Activated naive CD8-positive, alpha-beta T cell treated with anti-CD3 and anti-CD28 coated beads for 36 hours (primary cell): ENCODE data around the gene UBA6. TPM values are rescaled to one million over a fixed set of nuclear protein-coding genes. Genes with fewer than 3 reads are reported as not detected.
"Not testable (repeated sequence)": the region's sequence is repeated elsewhere in the genome, so short reads cannot be mapped to it uniquely, and the experiment has no call there.

Source experiments
- DNase-seq: peaks from one replicate; pipeline ENCODE4 v3.0.0; 2021
- H3K27ac Mint-ChIP-seq: one replicate; pipeline ENCODE4 v1.8.0; 2022; ENCODE audit warnings: mild to moderate bottlenecking, moderate library complexity, mixed read lengths
- H3K27me3 Mint-ChIP-seq: one replicate; pipeline ENCODE4 v1.8.0; 2022; ENCODE audit warnings: mild to moderate bottlenecking, mixed read lengths
- H3K36me3 Mint-ChIP-seq: one replicate; pipeline ENCODE4 v1.8.0; 2021; ENCODE audit warnings: mild to moderate bottlenecking, mixed read lengths
- H3K4me1 Mint-ChIP-seq: one replicate; pipeline ENCODE4 v1.8.0; 2021; ENCODE audit warnings: mixed read lengths
- H3K4me3 Mint-ChIP-seq: one replicate; pipeline ENCODE4 v1.8.0; 2022; ENCODE audit warnings: mild to moderate bottlenecking, moderate library complexity, mixed read lengths
- H3K9me3 Mint-ChIP-seq: one replicate; pipeline ENCODE4 v1.8.0; 2022; ENCODE audit warnings: mixed read lengths
- total RNA-seq, 2 experiments: library from RNA; stranded (reverse); gene quantifications; one replicate each; pipeline ENCODE4 v1.2.3, GENCODE V29; 2021

The UBA6 gene
- 10 to 100 TPM; 74.4 to 85.6 TPM for total RNA-seq

DNA sequence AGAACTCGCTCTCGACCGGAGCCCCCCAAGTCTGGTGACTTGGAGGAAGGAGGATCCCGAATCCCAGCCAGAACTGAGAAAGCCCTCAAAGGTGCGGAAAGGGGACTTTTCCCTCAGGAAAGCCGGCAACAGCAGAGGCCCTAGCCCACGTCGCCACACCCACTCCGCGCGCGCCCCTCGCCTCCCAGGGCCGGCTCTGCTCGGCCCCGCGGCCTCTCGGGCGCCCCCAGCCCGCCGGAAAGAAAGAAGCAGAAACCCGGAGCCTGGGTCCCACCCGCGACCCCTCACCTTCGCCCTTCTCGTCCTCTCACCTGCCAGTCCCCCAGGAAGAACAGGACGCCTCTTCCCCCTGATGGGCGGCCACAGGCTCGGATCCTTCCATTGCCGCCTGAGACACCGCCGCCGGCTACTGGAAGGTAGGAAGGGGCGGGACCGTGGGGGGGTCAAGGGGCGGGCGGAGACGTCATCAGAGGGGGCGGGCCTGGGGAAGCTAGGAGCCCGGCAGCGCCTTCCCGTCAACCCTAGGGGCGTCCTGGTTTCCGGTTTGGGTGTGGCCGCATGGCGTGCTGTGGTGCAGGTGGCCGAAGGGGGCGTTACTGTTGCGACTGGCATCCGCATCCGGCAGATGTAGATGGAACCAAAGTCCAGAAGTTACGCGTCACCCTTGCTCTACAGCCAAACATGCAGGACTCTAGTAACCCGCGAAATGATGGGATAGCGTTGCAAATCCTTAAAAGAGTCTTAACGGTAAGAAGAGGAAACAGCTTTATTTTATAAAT lies at the start of gene UBA6:
TSS of gene UBA6 (minus strand) at position 418 of the 779 bp plus-strand sequence. CDS start at position 382, 36 bp downstream.
- Mint-ChIP-seq H3K9me3 (peaks cover 7% of the 10 kb centered on the region), H3K36me3 (peaks cover 43% of the 10 kb centered on the region), H3K4me3 (peak within 1 kb of the TSS; percentile 98), H3K4me1 (peaks cover 50% of the 10 kb centered on the region), H3K27ac (peak within 1 kb of the TSS; percentile 98), H3K27me3 (no peaks in the 10 kb centered on the region)
- DNase-seq = peak; percentile 93

DNA sequence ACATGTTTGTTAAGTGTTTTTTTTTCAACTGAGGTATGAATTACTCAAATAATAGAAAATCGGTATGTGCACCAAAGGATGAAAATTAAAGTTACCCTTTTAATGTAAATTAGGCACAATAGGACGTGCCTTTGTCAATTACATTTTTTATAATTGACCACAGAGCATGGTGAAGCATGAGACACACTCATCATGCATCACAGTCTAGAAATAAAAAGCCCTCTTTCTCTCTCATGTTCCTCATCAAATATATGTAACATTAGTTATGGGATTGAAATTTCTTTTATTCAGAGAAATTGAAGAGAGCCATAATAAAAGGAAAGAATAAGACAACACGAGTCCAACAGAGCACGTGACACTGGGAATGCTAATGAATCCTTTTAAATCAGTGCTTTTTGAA lies 49.7 kb upstream of the UBA6 start:
- no peak for DNase-seq
- Mint-ChIP-seq H3K4me3 (no peak overlapping the region), H3K27ac (no peak overlapping the region), H3K27me3 (no peaks in the 10 kb centered on the region), H3K9me3 (no peaks in the 10 kb centered on the region), H3K4me1 (peaks cover 8% of the 10 kb centered on the region), H3K36me3 (no peaks in the 10 kb centered on the region)

DNA sequence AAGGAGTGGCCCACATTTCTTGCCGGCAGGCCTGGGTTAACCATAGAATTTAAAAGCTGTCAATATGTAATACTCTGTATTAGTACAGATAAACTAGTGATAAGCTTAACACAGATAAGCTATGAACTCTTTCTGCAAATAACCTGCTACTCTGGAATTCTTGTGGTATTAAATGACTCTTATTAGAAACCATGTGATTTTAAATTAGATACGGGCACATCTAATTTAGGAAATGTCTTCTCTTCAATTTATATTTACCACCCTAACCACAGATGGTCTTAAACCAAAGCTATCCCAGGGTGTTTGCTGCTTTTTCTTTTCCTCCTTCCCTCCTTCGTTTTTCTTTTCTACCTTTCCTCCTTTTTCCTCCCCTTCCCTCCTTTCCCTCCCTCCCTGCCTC lies 48.3 kb upstream of the UBA6 start:
- Mint-ChIP-seq H3K27me3 (no peaks in the 10 kb centered on the region), H3K9me3 (no peaks in the 10 kb centered on the region), H3K36me3 (no peaks in the 10 kb centered on the region), H3K4me1 (peaks cover 8% of the 10 kb centered on the region), H3K4me3 (no peak overlapping the region), H3K27ac (no peak overlapping the region)
- DNase-seq = no peak

DNA sequence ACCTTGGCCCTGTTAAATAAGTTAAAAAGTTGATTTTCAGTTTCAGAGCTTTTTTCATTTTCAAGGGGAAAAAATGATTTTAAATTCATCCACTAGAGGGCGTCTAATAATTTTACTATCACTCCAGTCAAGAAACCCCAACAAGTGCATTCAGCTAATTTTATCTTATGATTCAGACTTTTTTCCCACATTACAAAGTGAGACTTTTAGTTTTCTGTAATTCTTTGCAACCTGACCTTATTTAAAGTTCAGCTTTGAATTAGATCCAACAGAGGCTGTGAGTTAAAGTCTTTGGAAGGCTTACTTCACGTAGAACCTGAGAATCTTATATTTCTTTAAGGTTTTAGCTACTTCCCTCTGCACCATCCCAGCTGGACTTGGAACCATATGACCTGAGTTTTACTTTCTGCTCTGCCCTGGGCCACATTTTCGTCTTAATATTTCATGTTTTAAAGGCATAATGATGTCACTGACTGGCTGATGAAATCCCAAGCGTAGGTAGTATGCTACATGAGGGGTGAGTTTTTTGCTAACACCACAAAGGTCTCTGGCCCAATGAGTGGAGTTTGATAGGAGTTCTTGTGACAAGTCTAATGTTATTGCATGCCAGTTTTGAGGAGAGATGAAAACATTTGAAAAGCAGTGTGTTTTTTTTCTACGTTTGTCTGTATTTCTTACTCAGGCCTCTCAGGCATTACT lies 46.0 kb upstream of the UBA6 start:
- H3K36me3 Mint-ChIP-seq = no peaks in the 10 kb centered on the region
- DNase-seq = no peak
- H3K9me3 Mint-ChIP-seq = no peaks in the 10 kb centered on the region
- peak overlapping the region; percentile 73 for H3K27ac Mint-ChIP-seq
- H3K4me1 Mint-ChIP-seq = peaks cover 14% of the 10 kb centered on the region
- H3K27me3 Mint-ChIP-seq = no peaks in the 10 kb centered on the region
- peak overlapping the region; percentile 2 for H3K4me3 Mint-ChIP-seq

DNA sequence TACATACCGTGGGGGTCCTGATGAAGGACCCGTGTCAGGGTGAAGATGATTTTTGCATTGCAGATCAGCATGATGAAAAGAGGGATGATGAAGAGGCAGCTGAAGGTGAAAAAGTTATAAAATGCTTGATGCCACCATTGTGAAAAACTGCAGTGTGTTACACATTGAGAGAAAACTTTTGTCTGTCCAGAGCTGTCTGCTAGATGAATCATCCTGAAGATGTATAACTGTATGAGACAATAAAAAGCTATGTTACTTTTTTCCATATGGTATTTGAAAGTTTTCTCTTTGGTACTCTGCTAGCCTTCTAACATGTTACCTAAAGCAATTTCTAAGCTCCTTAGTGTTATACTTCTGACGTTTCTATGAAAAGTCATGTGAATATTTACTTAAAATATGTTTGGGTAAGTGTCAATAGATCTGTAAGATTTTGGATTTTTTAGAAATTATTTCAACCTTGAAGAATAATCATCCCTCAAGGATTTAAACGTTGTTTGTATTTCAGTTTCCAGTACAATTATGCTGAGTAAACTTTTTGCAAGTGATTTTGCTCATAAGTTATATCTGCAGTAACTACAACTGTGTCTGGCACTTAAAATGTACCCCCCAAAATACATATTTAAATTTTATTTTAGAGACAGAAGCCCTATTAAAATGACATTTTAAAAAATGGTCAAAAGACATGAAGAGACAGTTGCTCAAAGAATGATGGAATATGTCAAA lies 43.8 kb upstream of the UBA6 start:
- Mint-ChIP-seq H3K27me3 (no peaks in the 10 kb centered on the region), H3K36me3 (peaks cover 3% of the 10 kb centered on the region), H3K4me3 (no peak overlapping the region), H3K9me3 (no peaks in the 10 kb centered on the region), H3K27ac (no peak overlapping the region), H3K4me1 (peaks cover 14% of the 10 kb centered on the region)
- no peak for DNase-seq

DNA sequence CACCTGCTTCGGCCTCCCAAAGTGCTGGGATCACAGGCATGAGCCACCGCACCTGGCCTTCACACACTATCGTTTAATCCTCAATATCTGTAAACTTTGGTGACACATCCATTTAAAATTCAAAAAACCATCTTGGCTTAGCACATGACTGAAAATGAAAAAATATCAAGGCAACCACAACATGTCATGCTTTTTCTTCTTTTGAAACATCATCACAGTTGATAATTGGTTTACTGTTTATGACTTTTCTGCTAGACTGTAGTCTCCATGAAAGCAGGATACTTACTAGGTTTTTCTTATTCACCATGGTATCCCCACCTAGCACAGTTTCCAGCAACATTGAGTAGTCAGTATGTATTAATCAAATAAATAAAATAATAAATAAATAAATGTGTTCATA lies 42.2 kb upstream of the UBA6 start:
- Mint-ChIP-seq H3K4me1 (peaks cover 14% of the 10 kb centered on the region), H3K4me3 (no peak overlapping the region), H3K27ac (no peak overlapping the region), H3K27me3 (no peaks in the 10 kb centered on the region), H3K36me3 (peaks cover 3% of the 10 kb centered on the region), H3K9me3 (no peaks in the 10 kb centered on the region)
- no peak for DNase-seq

DNA sequence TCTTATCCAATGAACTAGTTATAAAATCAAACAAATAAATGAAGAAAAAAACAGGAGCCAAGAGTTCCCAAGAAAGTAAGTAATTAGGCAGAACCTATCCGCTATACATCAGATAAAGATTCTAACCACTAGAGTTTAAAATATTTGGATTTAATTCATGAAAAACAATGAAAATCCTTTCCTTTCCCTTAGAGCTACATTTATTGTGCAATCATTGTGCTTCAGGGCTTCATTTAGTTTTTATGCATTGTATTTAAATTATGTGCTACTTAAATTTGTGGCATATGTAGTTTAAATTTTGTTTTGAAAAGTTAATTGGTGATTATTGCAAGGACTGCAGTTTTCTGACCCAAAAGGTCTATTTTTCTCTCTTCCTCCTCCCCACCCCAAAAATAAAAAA lies 35.3 kb upstream of the UBA6 start:
- H3K27me3 Mint-ChIP-seq = no peaks in the 10 kb centered on the region

DNA sequence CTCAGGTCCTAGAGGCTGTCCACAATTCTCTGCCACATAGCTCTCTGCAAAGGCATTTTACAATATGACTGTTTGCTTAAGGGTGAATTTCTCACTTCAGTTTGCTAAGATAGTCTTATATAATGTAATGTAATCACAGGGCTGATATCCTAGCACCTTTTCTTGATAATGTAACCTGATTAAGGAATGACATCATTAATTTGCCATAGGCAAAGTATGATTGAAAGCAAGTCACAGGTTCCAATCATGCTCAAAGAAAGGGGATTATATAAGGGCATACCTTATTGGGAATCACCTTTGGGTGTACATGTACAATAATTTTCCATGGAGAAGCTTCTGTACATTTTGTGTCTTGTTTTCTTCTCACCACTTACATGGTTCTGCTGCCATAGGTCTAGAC lies 34.4 kb upstream of the UBA6 start:
- peaks cover 15% of the 10 kb centered on the region for H3K36me3 Mint-ChIP-seq
- no peaks in the 10 kb centered on the region for H3K27me3 Mint-ChIP-seq
- no peaks in the 10 kb centered on the region for H3K9me3 Mint-ChIP-seq
- no peak overlapping the region for H3K27ac Mint-ChIP-seq
- no peaks in the 10 kb centered on the region for H3K4me1 Mint-ChIP-seq
- no peak overlapping the region for H3K4me3 Mint-ChIP-seq
- DNase-seq = no peak

More for the DNA sequence above, 35.3 kb upstream of the UBA6 start:
- Mint-ChIP-seq H3K36me3 (peaks cover 9% of the 10 kb centered on the region), H3K4me1 (no peaks in the 10 kb centered on the region), H3K9me3 (no peaks in the 10 kb centered on the region), H3K4me3 (no peak overlapping the region), H3K27ac (no peak overlapping the region)
- no peak for DNase-seq

DNA sequence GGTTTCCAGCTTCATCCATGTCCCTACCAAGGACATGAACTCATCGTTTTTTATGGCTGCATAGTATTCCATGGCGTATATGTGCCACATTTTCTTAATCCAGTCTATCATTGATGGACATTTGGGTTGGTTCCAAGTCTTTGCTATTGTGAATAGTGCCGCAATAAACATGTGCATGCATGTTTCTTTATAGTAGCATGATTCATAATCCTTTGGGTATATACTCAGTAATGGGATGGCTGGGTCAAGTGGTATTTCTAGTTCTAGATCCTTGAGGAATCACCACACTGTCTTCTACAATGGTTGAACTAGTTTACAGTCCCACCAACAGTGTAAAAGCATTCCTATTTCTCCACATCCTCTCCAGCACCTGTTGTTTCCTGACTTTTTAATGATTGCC lies 29.6 kb upstream of the UBA6 start:
- DNase-seq, H3K9me3 Mint-ChIP-seq, H3K4me1 Mint-ChIP-seq, H3K27ac Mint-ChIP-seq, H3K27me3 Mint-ChIP-seq, H3K4me3 Mint-ChIP-seq: not testable (repeated sequence)
- H3K36me3 Mint-ChIP-seq = peaks cover 32% of the 10 kb centered on the region

DNA sequence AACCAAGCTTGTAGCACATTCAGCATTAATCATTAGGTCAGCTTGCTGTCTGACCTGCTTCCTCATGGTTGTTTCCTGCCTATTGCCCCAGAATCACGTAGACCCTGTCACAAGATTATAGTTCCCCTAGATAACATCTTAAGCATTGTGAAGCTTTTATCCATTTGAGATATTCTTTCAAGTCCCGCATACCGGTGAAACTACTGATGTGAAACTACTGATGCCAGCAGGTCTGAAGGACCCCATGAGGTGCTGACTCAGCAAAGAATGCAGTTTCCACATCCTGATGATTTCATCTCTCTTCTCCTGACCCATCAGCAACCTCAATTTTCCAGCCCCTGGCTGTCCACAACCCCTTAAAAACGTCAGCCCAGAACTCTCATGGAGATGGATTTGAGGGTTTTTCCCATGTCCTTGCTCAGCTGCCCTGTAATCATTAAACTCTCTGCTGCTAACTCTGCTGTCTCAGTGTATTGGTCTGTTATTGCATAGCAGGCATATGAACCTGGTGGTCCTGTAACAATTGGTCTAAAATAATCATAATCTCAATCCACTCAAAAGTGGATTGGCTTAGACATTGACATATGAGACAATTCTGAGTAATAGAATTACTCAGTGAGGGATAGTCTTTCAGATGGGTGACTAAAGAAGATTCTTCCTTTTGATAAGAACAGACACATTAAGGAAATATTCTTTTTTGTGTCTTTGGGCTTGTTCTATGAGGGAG lies 26.3 kb upstream of the UBA6 start:
- DNase-seq = no peak
- Mint-ChIP-seq H3K27me3 (no peaks in the 10 kb centered on the region), H3K27ac (no peak overlapping the region)

DNA sequence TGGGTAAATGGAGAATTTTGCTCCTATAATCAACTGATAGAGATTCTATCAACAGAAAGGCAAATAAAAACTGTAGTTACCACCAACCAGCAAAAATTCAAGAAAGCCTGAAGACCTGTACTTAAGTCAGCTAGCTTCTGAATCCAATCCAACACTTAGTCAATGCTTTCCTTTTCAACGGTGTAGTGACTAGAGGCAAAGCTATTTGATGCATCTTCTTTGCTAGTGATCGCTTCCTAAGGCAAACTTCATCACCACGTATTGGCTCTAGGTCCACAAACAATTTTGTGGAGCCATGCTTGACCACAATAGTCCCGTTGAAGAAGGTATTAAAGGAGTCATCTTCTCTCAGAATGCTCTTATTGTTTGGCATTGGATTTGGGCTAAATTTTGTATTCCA lies 25.0 kb upstream of the UBA6 start:
- H3K9me3 Mint-ChIP-seq = peaks cover 4% of the 10 kb centered on the region
- no peak overlapping the region for H3K4me3 Mint-ChIP-seq
- no peak overlapping the region for H3K27ac Mint-ChIP-seq
- DNase-seq = no peak
- peaks cover 37% of the 10 kb centered on the region for H3K36me3 Mint-ChIP-seq
- H3K27me3 Mint-ChIP-seq = no peaks in the 10 kb centered on the region
- peaks cover 7% of the 10 kb centered on the region for H3K4me1 Mint-ChIP-seq

More for the DNA sequence above, 26.3 kb upstream of the UBA6 start:
- H3K4me3 Mint-ChIP-seq = no peak overlapping the region
- H3K9me3 Mint-ChIP-seq = peaks cover 4% of the 10 kb centered on the region
- H3K36me3 Mint-ChIP-seq = peaks cover 34% of the 10 kb centered on the region
- peaks cover 4% of the 10 kb centered on the region for H3K4me1 Mint-ChIP-seq

DNA sequence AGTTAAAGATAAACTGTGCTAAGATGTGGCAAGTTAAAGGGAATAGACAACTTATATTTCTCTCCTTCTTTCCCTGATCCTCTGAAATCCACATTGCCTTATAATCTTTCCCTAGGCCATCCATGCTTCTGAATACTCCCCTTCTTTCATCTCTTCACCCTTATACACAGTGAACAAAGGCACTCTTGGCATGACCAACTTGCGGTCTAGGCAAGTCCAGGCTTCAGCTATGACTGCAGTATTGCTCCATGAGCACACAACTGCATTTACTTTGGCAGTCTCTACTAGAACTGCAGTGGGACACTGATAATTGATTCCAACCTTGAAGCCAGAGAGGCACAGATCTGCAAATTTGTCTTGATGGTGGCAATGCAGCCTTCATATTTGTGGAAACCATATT lies 24.2 kb upstream of the UBA6 start:
- no peak for DNase-seq

DNA sequence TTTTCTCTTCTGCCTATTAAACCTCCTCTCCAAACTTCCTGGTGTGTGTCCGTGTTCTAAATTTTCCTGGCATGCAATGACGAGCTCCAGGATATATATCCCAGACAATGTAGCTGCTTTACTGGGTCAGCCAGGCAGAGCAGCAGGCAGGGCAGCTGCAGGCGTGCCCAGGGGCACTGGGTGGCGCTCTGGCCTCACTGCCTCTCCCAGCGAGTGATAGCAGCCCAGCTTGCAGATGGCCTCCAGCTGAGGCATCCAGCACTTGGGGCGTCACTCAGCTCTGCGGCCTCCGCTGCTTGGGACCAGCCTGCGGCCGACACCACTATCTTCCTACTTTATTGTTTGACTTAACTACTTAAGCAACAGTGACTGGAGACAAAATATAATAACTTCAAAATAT lies 23.0 kb upstream of the UBA6 start:
- Mint-ChIP-seq H3K4me3 (no peak overlapping the region), H3K27me3 (no peaks in the 10 kb centered on the region), H3K4me1 (peaks cover 11% of the 10 kb centered on the region), H3K27ac (no peak overlapping the region), H3K36me3 (peaks cover 34% of the 10 kb centered on the region), H3K9me3 (peaks cover 4% of the 10 kb centered on the region)
- DNase-seq = no peak

More for the DNA sequence above, 24.2 kb upstream of the UBA6 start:
- Mint-ChIP-seq H3K9me3 (peaks cover 4% of the 10 kb centered on the region), H3K27ac (no peak overlapping the region), H3K36me3 (peaks cover 37% of the 10 kb centered on the region), H3K4me3 (no peak overlapping the region), H3K27me3 (no peaks in the 10 kb centered on the region), H3K4me1 (peaks cover 8% of the 10 kb centered on the region)

DNA sequence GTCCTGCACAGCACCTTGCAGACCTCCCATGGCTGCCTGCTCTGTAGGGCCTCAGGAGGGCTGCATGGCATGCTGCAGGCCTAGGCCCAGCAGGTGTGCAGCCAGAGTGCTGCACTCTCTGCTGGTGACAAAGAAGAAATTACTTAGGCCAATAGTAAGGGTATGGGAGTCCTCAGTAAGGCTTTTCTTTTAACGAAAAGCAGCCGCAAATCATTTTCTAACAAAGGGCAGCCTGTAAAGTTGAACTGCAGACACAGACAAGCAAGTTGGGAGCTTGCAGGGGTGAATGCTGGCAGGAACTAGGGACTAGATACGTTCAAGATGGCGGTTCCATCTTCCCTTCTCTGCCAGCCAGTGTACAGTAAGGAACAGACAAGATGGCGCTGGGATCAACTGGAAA lies 22.4 kb upstream of the UBA6 start:
- H3K4me1 Mint-ChIP-seq = peaks cover 11% of the 10 kb centered on the region
- H3K9me3 Mint-ChIP-seq = peaks cover 4% of the 10 kb centered on the region
- H3K4me3 Mint-ChIP-seq = no peak overlapping the region
- no peaks in the 10 kb centered on the region for H3K27me3 Mint-ChIP-seq
- peaks cover 29% of the 10 kb centered on the region for H3K36me3 Mint-ChIP-seq
- H3K27ac Mint-ChIP-seq = no peak overlapping the region
- no peak for DNase-seq
